K562 (cell line): ENCODE results near the gene ZNF641. TPM values are rescaled to one million over a fixed set of nuclear protein-coding genes. Genes with fewer than 3 reads are reported as not detected.

Experiments
- BACH1 ChIP-seq: fragments of 200-800 bp; sonication (Bioruptor generic); IDR thresholded peaks from 2 replicates; pipeline ENCODE4 v1.6.1; 2016; ENCODE audit warnings: missing genetic modification characterization, missing compliant biosample characterization
- CBX3 ChIP-seq, 2 experiments: IDR thresholded peaks; 1 replicate in 1 of 2; 2 replicates in 1 of 2; pipeline ENCODE4 v1.6.1; 2012; ENCODE audit warnings: inconsistent platforms in 2 of 2, low read length in 2 of 2, borderline replicate concordance in 1 of 2, control low read depth in 1 of 2
- EP300 ChIP-seq: IDR thresholded peaks from 2 replicates; pipeline ENCODE4 v1.6.1; 2012; ENCODE audit warnings: low read length, improper control_type of control experiment
- FOXA1 ChIP-seq: fragments of 450-650 bp; IDR thresholded peaks from 2 replicates; pipeline ENCODE4 v1.6.1; 2016; ENCODE audit warnings: mild to moderate bottlenecking, borderline replicate concordance
- HEY1 ChIP-seq: fragments of 250-450 bp; sonication (Bioruptor Pico); IDR thresholded peaks from 2 replicates; pipeline ENCODE4 v1.5.0; 2020; ENCODE audit warnings: mild to moderate bottlenecking, moderate library complexity, borderline replicate concordance
- MAFG ChIP-seq: fragments of 450-650 bp; conservative IDR thresholded peaks from 2 replicates; pipeline ENCODE4 v1.6.1; 2016; ENCODE audit warnings: missing genetic modification characterization, missing compliant biosample characterization
- MAZ ChIP-seq, 2 experiments: fragments of 450-650 bp in 1 of 2; sonication (generic) in 1 of 2; formaldehyde crosslinking; IDR thresholded peaks in 1 of 2; conservative IDR thresholded peaks in 1 of 2; 2 replicates each; pipeline versions ENCODE4 v1.4.0 to v1.5.0; 2020; ENCODE audit warnings: mild to moderate bottlenecking in 1 of 2, missing genetic modification reagents in 1 of 2
- NFIX ChIP-seq: fragments of 250-450 bp; sonication (Bioruptor Pico); IDR thresholded peaks from 2 replicates; pipeline ENCODE4 v1.4.0; 2020; ENCODE audit warnings: low read depth, mild to moderate bottlenecking, moderate library complexity
- POLR2A ChIP-seq: fragments of 450-650 bp; conservative IDR thresholded peaks from 2 replicates; pipeline ENCODE4 v1.6.1; 2016
- RBM17 ChIP-seq: fragments of 200-400 bp; formaldehyde crosslinking; IDR thresholded peaks from 2 replicates; pipeline ENCODE4 v1.6.1; 2017; ENCODE audit warnings: low read depth, mild to moderate bottlenecking, low read length, borderline replicate concordance
- RFX1 ChIP-seq: fragments of 450-650 bp; IDR thresholded peaks from 2 replicates; pipeline ENCODE4 v1.6.1; 2016; ENCODE audit warnings: mild to moderate bottlenecking, moderate library complexity
- STAG1 ChIP-seq: sonication (generic); formaldehyde crosslinking; IDR thresholded peaks from 2 replicates; pipeline ENCODE4 v1.5.0; 2020; ENCODE audit warnings: missing genetic modification reagents, borderline replicate concordance
- ZNF24 ChIP-seq: fragments of 450-650 bp; IDR thresholded peaks from 2 replicates; pipeline ENCODE4 v1.6.1; 2016
- ZNF324 ChIP-seq: fragments of 250-450 bp; sonication (Bioruptor Pico); IDR thresholded peaks from 2 replicates; pipeline ENCODE4 v1.4.0; 2020; ENCODE audit warnings: mild to moderate bottlenecking
- polyA plus RNA-seq, 8 experiments: library from polyadenylated mRNA; depleted of rRNA in 4 of 8; stranded (reverse) in 5 of 8; unstranded in 3 of 8; fragments of >200 nt; fragmentation: Nextera tagmentation in 2 of 8; fragmentation: Illumina TruSeq in 1 of 8; extraction: Ambion mirVana in 2 of 8; extraction: Trizol in 1 of 8; gene quantifications; 2 replicates each; pipeline versions ENCODE4 v1.2.1 to v1.2.3, GENCODE V29; 2011 to 2014; ENCODE audit warnings: inconsistent platforms in 1 of 8, missing spikeins in 1 of 8
- total RNA-seq, 7 experiments: library from RNA; depleted of rRNA in 6 of 7; stranded (reverse); fragments of >200 nt in 6 of 7; fragmentation: Illumina TruSeq in 2 of 7; extraction: Trizol in 2 of 7; gene quantifications; 2 replicates each; pipeline versions ENCODE4 v1.2.1 to v1.2.3, GENCODE V29; 2011 to 2021; ENCODE audit warnings: low replicate concordance in 1 of 7
- TF ChIP-seq, protein P1 (sequence below), 2 experiments: IDR thresholded peaks; 2 replicates each; pipeline ENCODE4 v1.6.1; 2011; ENCODE audit warnings: borderline replicate concordance in 1 of 2, control low read depth in 1 of 2, low read depth in 1 of 2, low read length in 1 of 2, mild to moderate bottlenecking in 1 of 2, mixed read lengths in 1 of 2, moderate library complexity in 1 of 2; ENCODE audit not compliant: insufficient read depth in 1 of 2, insufficient read length in 1 of 2, poor library complexity in 1 of 2, severe bottlenecking in 1 of 2; ENCODE audit errors: extremely low read depth in 1 of 2
- TF ChIP-seq, protein P2 (sequence below), 2 experiments: fragments of 450-650 bp in 1 of 2; sonication (generic) in 1 of 2; formaldehyde crosslinking in 1 of 2; IDR thresholded peaks in 1 of 2; conservative IDR thresholded peaks in 1 of 2; 2 replicates each; pipeline versions ENCODE4 v1.6.1 to v1.8.1; 2016 to 2023; ENCODE audit warnings: mild to moderate bottlenecking in 2 of 2, moderate library complexity in 2 of 2, inconsistent platforms in 1 of 2, missing genetic modification reagents in 1 of 2
- TF ChIP-seq, protein P3 (sequence below): fragments of 250-450 bp; sonication (Bioruptor Pico); IDR thresholded peaks from 2 replicates; pipeline ENCODE4 v1.8.0; 2021; ENCODE audit warnings: moderate library complexity, mild to moderate bottlenecking, inconsistent platforms
- TF ChIP-seq, protein P4 (sequence below): fragments of 150-350 bp; conservative IDR thresholded peaks from 2 replicates; pipeline ENCODE4 v1.6.1; 2014; ENCODE audit warnings: low read length
- TF ChIP-seq, protein P5 (sequence below): IDR thresholded peaks from 2 replicates; pipeline ENCODE4 v1.6.1; 2011; ENCODE audit not compliant: insufficient read length; ENCODE audit errors: extremely low read depth

ZNF641 gene
- total and polyA plus RNA-seq, 9 of the 15 experiments (the other 6 are each of a cell fraction or from before 2014, with no cell fraction given) = 2.5 to 15.6 (median 9.2) TPM

DNA sequence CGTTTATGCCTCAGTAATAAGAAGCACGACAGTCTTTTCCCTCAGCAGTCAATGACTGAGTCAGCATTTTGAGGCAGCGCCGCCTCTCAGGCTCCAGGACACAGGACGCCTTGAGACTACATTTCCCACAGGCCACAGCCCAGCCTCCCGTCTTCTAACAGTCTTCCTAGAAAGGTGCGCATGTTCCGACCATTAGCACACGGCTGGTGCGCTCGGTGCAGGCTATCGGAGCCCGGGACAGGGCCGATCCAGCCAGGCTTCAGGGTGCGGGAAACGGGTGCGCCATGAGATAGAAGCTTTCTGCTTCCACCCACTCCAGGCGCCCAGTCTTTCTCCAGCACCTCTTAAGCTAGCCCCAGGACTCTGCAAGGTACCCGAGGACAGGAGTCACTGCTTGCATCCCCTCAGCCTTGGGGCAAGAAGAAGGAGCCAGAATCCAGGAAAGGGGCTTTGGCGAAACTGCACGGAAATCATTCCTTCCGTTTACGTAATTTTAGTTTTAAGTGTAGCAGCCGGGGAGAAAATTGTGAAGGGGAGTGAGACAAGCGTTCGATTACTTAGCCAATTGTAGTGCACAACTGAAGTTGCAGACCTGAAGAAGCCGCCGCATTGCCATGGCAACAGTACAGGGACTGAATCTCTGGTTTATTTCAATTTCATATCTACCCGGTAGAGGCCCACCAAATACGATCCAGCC is 54.0 kb downstream of the ZNF641 start (continued):
- TF ChIP-seq HEY1 (CRISPR knock-in tag) (no peak), RFX1 (peak; percentile 90), RBM17 (no peak), EP300 (no peak), CBX3 (IDR thresholded peaks at IDR 0.05; ENCODE audit: borderline replicate concordance in 1 of 2, low read length in 2 of 2) (0 out of 3 replicates have a peak, but pooled peaks of 1 of the 2 experiments have one; percentile 14), ZNF24 (0 out of 2 replicates have a peak, but pooled peaks have one; percentile 22), POLR2A (peak; percentile 69), FOXA1 (no peak), STAG1 (no peak), MAFG (tag) (peak; percentile 100), ZNF324 (no peak), MAZ (CRISPR knock-in tag; conservative IDR thresholded peaks at IDR 0.05 in 1 of 2, IDR thresholded peaks at IDR 0.05 in 1 of 2) (peak in 1 of 2 experiments; percentile 48; a peak in 1 of 4 replicates), BACH1 (tag) (peak; percentile 95), NFIX (CRISPR knock-in tag) (no peak)
- TF ChIP-seq, protein P1, sequence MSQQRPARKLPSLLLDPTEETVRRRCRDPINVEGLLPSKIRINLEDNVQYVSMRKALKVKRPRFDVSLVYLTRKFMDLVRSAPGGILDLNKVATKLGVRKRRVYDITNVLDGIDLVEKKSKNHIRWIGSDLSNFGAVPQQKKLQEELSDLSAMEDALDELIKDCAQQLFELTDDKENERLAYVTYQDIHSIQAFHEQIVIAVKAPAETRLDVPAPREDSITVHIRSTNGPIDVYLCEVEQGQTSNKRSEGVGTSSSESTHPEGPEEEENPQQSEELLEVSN (IDR thresholded peaks at IDR 0.05; ENCODE audit: borderline replicate concordance in 1 of 2, extremely low read depth in 1 of 2, insufficient read depth in 1 of 2, insufficient read length in 1 of 2, low read depth in 1 of 2, low read length in 1 of 2, poor library complexity in 1 of 2, severe bottlenecking in 1 of 2) = peak; percentile 27 to 32
- TF ChIP-seq, protein P2, sequence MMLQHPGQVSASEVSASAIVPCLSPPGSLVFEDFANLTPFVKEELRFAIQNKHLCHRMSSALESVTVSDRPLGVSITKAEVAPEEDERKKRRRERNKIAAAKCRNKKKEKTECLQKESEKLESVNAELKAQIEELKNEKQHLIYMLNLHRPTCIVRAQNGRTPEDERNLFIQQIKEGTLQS (IDR thresholded peaks at IDR 0.05) = no peak
- TF ChIP-seq, protein P2 (CRISPR knock-in tag; conservative IDR thresholded peaks at IDR 0.05) = peak; percentile 81; the same call in 1 of the 2 replicates
- TF ChIP-seq, protein P3, sequence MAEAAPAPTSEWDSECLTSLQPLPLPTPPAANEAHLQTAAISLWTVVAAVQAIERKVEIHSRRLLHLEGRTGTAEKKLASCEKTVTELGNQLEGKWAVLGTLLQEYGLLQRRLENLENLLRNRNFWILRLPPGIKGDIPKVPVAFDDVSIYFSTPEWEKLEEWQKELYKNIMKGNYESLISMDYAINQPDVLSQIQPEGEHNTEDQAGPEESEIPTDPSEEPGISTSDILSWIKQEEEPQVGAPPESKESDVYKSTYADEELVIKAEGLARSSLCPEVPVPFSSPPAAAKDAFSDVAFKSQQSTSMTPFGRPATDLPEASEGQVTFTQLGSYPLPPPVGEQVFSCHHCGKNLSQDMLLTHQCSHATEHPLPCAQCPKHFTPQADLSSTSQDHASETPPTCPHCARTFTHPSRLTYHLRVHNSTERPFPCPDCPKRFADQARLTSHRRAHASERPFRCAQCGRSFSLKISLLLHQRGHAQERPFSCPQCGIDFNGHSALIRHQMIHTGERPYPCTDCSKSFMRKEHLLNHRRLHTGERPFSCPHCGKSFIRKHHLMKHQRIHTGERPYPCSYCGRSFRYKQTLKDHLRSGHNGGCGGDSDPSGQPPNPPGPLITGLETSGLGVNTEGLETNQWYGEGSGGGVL (CRISPR knock-in tag) = no peak
- TF ChIP-seq, protein P4, sequence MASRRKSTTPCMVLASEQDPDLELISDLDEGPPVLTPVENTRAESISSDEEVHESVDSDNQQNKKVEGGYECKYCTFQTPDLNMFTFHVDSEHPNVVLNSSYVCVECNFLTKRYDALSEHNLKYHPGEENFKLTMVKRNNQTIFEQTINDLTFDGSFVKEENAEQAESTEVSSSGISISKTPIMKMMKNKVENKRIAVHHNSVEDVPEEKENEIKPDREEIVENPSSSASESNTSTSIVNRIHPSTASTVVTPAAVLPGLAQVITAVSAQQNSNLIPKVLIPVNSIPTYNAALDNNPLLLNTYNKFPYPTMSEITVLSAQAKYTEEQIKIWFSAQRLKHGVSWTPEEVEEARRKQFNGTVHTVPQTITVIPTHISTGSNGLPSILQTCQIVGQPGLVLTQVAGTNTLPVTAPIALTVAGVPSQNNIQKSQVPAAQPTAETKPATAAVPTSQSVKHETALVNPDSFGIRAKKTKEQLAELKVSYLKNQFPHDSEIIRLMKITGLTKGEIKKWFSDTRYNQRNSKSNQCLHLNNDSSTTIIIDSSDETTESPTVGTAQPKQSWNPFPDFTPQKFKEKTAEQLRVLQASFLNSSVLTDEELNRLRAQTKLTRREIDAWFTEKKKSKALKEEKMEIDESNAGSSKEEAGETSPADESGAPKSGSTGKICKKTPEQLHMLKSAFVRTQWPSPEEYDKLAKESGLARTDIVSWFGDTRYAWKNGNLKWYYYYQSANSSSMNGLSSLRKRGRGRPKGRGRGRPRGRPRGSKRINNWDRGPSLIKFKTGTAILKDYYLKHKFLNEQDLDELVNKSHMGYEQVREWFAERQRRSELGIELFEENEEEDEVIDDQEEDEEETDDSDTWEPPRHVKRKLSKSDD = no peak
- TF ChIP-seq, protein P5, sequence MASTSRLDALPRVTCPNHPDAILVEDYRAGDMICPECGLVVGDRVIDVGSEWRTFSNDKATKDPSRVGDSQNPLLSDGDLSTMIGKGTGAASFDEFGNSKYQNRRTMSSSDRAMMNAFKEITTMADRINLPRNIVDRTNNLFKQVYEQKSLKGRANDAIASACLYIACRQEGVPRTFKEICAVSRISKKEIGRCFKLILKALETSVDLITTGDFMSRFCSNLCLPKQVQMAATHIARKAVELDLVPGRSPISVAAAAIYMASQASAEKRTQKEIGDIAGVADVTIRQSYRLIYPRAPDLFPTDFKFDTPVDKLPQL = peak; percentile 15
